BE2C (cell line): ENCODE measurements around the gene SLC15A1.

Experiments used
- DNase-seq: peaks from one replicate; pipeline ENCODE4 v3.0.0-alpha.2; 2020
- H3K27me3 ChIP-seq: fragments of 250-450 bp; sonication (Bioruptor Pico); 2 replicates; pipeline ENCODE4 v1.5.1; 2020; ENCODE audit warnings: mild to moderate bottlenecking
- H3K36me3 ChIP-seq: fragments of 250-450 bp; sonication (Bioruptor Pico); 2 replicates; pipeline ENCODE4 v1.5.1; 2020; ENCODE audit warnings: mild to moderate bottlenecking
- H3K4me1 ChIP-seq: fragments of 250-450 bp; sonication (Bioruptor Pico); 2 replicates; pipeline ENCODE4 v1.5.1; 2020
- H3K4me3 ChIP-seq: 2 replicates; pipeline ENCODE4 v1.5.1; 2011; ENCODE audit warnings: low read depth, low read length
- H3K9me3 ChIP-seq: fragments of 250-450 bp; sonication (Bioruptor Pico); 2 replicates; pipeline ENCODE4 v1.5.1; 2020
- TF ChIP-seq, protein P1 (sequence below): IDR thresholded peaks from 2 replicates; pipeline ENCODE4 v1.5.1; 2012; ENCODE audit warnings: mild to moderate bottlenecking, low read depth, low read length

Gene SLC15A1

GRCh38 chr13:98779695-98780094 is 27.2 kb upstream of the SLC15A1 start:
- Histone ChIP-seq H3K36me3 (no peaks in the 10 kb centered on the region), H3K4me1 (no peaks in the 10 kb centered on the region), H3K9me3 (no peaks in the 10 kb centered on the region), H3K4me3 (no peak overlapping the region), H3K27me3 (no peaks in the 10 kb centered on the region; the same call in 1 of the 2 replicates)
- DNase-seq: no peak
- TF ChIP-seq, protein P1, sequence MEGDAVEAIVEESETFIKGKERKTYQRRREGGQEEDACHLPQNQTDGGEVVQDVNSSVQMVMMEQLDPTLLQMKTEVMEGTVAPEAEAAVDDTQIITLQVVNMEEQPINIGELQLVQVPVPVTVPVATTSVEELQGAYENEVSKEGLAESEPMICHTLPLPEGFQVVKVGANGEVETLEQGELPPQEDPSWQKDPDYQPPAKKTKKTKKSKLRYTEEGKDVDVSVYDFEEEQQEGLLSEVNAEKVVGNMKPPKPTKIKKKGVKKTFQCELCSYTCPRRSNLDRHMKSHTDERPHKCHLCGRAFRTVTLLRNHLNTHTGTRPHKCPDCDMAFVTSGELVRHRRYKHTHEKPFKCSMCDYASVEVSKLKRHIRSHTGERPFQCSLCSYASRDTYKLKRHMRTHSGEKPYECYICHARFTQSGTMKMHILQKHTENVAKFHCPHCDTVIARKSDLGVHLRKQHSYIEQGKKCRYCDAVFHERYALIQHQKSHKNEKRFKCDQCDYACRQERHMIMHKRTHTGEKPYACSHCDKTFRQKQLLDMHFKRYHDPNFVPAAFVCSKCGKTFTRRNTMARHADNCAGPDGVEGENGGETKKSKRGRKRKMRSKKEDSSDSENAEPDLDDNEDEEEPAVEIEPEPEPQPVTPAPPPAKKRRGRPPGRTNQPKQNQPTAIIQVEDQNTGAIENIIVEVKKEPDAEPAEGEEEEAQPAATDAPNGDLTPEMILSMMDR: no peak

GRCh38 chr13:98778749-98779148 is 26.3 kb upstream of the SLC15A1 start:
- no peak overlapping the region for H3K4me3 ChIP-seq
- DNase-seq: no peak
- H3K27me3 ChIP-seq: no peaks in the 10 kb centered on the region; the same call in 1 of the 2 replicates
- TF ChIP-seq, protein P1: no peak
- no peaks in the 10 kb centered on the region for H3K36me3 ChIP-seq
- H3K9me3 ChIP-seq: no peaks in the 10 kb centered on the region
- no peaks in the 10 kb centered on the region for H3K4me1 ChIP-seq

- TF ChIP-seq, protein P1: no peak
- H3K4me1 ChIP-seq: no peaks in the 10 kb centered on the region
- H3K4me3 ChIP-seq: no peak overlapping the region
- no peaks in the 10 kb centered on the region for H3K27me3 ChIP-seq
- no peaks in the 10 kb centered on the region for H3K9me3 ChIP-seq
- H3K36me3 ChIP-seq: no peaks in the 10 kb centered on the region
- no peak for DNase-seq
Observed at GRCh38 chr13:98776644-98777043, 24.2 kb upstream of the SLC15A1 start.

GRCh38 chr13:98775844-98776598 is 23.5 kb upstream of the SLC15A1 start:
- H3K9me3 ChIP-seq: no peaks in the 10 kb centered on the region
- TF ChIP-seq, protein P1: no peak
- no peak for DNase-seq
- no peaks in the 10 kb centered on the region for H3K4me1 ChIP-seq
- no peak overlapping the region for H3K4me3 ChIP-seq
- H3K27me3 ChIP-seq: no peaks in the 10 kb centered on the region
- no peaks in the 10 kb centered on the region for H3K36me3 ChIP-seq

DNA sequence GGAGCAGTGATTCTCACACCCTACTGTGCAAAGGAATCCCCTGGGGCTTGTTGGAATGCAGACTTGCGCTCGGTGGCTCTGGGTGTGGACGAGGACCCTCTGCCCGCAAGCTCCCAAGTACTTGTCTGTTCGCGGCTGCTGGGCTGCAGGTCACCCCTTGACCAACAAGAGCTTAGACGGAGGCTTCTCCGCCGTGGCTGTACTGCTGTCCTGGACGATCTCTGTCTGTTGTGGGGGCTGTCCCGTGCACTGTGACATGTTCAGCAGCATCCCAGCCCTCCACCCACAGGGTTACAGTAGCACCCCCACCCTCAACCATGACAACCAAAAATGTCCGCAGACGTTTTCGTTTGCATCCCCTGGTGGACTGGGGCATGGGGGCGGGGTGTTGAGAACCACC is 22.9 kb upstream of the SLC15A1 start:
- no peaks in the 10 kb centered on the region for H3K9me3 ChIP-seq
- no peaks in the 10 kb centered on the region for H3K36me3 ChIP-seq
- TF ChIP-seq, protein P1: no peak
- no peaks in the 10 kb centered on the region for H3K27me3 ChIP-seq
- H3K4me1 ChIP-seq: no peaks in the 10 kb centered on the region
- no peak overlapping the region for H3K4me3 ChIP-seq
- no peak for DNase-seq

DNA sequence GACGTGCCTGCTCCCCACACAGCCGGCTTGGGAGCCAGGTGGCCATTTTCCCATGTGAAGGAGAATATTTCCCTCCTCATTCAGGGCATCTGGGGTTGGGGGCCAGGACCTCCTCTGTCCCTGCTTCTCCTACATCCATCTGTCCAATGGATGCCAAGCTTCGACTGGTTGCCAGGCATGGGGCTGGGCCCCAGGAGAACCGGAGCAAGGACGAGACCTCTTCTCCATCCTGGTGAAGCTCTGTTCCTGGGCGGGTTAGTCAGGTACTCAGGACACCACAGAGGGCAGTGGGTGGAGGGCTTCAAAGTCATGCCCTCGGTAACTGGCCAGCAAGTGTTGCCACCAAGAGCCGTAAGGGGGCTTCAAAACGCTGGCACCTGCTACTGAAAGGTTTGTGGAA is 22.3 kb upstream of the SLC15A1 start:
- TF ChIP-seq, protein P1: no peak
- H3K27me3 ChIP-seq: no peaks in the 10 kb centered on the region
- no peak for DNase-seq
- H3K4me1 ChIP-seq: no peaks in the 10 kb centered on the region
- no peak overlapping the region for H3K4me3 ChIP-seq
- no peaks in the 10 kb centered on the region for H3K9me3 ChIP-seq
- no peaks in the 10 kb centered on the region for H3K36me3 ChIP-seq
